Right renal pelvis (tissue), 4 donors: ENCODE data around the gene MYO5B. TPM values are rescaled to one million over a fixed set of nuclear protein-coding genes. Genes with fewer than 3 reads are reported as not detected.

Source experiments
- DNase-seq, 4 donors: peaks; one replicate each; pipeline ENCODE4 v3.0.0-alpha.2; 2013; ENCODE audit warnings: low read depth in 4 of 4, low spot score in 3 of 4, missing footprints in 1 of 4
- polyA plus RNA-seq, 4 donors: library from polyadenylated mRNA; unstranded; fragments of 120-200 nt; gene quantifications; one replicate each; pipeline ENCODE4 v1.2.1, GENCODE V29; 2013; ENCODE audit not compliant: insufficient read length in 4 of 4

MYO5B gene
- polyA plus RNA-seq, 4 donors, result 25.8 to 33.4 (median 27.5) TPM

- DNase-seq, result no peak
Measured at GRCh38 chr18:50155406-50155805, 39.5 kb downstream of the MYO5B start.

GRCh38 chr18:50154420-50154819 lies 40.5 kb downstream of the MYO5B start:
- no peak for DNase-seq

- DNase-seq, result no peak
Measured at GRCh38 chr18:50152900-50153299, 42.0 kb downstream of the MYO5B start.

- no peak for DNase-seq
Measured at GRCh38 chr18:50151926-50152325, 43.0 kb downstream of the MYO5B start.

GRCh38 chr18:50144540-50144939 lies 50.4 kb downstream of the MYO5B start:
- no peak for DNase-seq

GRCh38 chr18:50143886-50144285 lies 51.1 kb downstream of the MYO5B start:
- DNase-seq, result no peak

GRCh38 chr18:50143294-50143693 lies 51.7 kb downstream of the MYO5B start:
- DNase-seq, result no peak

- no peak for DNase-seq
Measured at GRCh38 chr18:50142441-50143120, 52.4 kb downstream of the MYO5B start.

GRCh38 chr18:50138181-50139064 lies 56.5 kb downstream of the MYO5B start:
- no peak for DNase-seq

- DNase-seq, result no peak
Measured at GRCh38 chr18:50135903-50136302, 59.0 kb downstream of the MYO5B start.

GRCh38 chr18:50133526-50133925 lies 61.4 kb downstream of the MYO5B start:
- no peak for DNase-seq

GRCh38 chr18:50131591-50131990 lies 63.4 kb downstream of the MYO5B start:
- DNase-seq, result no peak

GRCh38 chr18:50128506-50129271 lies 66.3 kb downstream of the MYO5B start:
- DNase-seq, result no peak

GRCh38 chr18:50127516-50128210 lies 67.3 kb downstream of the MYO5B start:
- no peak for DNase-seq

- no peak for DNase-seq
Measured at GRCh38 chr18:50126471-50126870, 68.5 kb downstream of the MYO5B start.

- no peak for DNase-seq
Measured at GRCh38 chr18:50125456-50125855, 69.5 kb downstream of the MYO5B start.

- no peak for DNase-seq
Measured at GRCh38 chr18:50119296-50119695, 75.7 kb downstream of the MYO5B start.

- DNase-seq, result no peak
Measured at GRCh38 chr18:50117863-50118262, 77.1 kb downstream of the MYO5B start.

- DNase-seq, result no peak
Measured at GRCh38 chr18:50115095-50115494, 79.9 kb downstream of the MYO5B start.

- DNase-seq, result no peak
Measured at GRCh38 chr18:50114448-50114847, 80.5 kb downstream of the MYO5B start.

GRCh38 chr18:50113726-50114125 lies 81.2 kb downstream of the MYO5B start:
- DNase-seq, result no peak
